PC-3 (cell line): Measurements from ENCODE around the gene BEND3. TPM values are rescaled to one million over a fixed set of nuclear protein-coding genes. Genes with fewer than 3 reads are reported as not detected.

Experiments
- ATAC-seq: fragments of 200-7000 bp; cut with Tn5 transposase; 2 replicates; pipeline ENCODE4 v1.9.1; 2020; ENCODE audit warnings: mild to moderate bottlenecking, moderate library complexity
- BruUV-seq: library from RNA; stranded (reverse); fragments of 400-500 nt; replicated peaks from 2 replicates; lab custom pipeline; 2021; lab: Mats Ljungman, UMichigan
- CTCF ChIA-PET: fragments of 300-600 bp; sonication (Branson Sonifier 250); formaldehyde crosslinking; loops from one replicate; lab custom pipeline; 2022; ENCODE audit warnings: antibody characterized with exemption; lab: Charles Lee
- POLR2A ChIA-PET: fragments of 300-600 bp; sonication (Branson Sonifier 250); formaldehyde crosslinking; loops from one replicate; lab custom pipeline; 2022; ENCODE audit warnings: antibody characterized with exemption; ENCODE audit not compliant: unreplicated experiment; lab: Charles Lee
- DNase-seq: peaks from one replicate; pipeline ENCODE4 v3.0.0-alpha.2; 2015
- H2AFZ ChIP-seq: fragments of 300-600 bp; sonication (generic); 2 replicates; pipeline ENCODE4 v1.6.0; 2016; ENCODE audit warnings: antibody characterized with exemption, low read length
- H3F3A ChIP-seq: fragments of 300-600 bp; sonication (generic); one replicate; pipeline ENCODE4 v1.6.0; 2017; ENCODE audit warnings: antibody characterized with exemption, low read length, control low read depth, mild to moderate bottlenecking; ENCODE audit not compliant: unreplicated experiment
- H3K27ac ChIP-seq: fragments of 300-600 bp; sonication (generic); 2 replicates; pipeline ENCODE4 v1.5.1; 2016; ENCODE audit warnings: mild to moderate bottlenecking, low read length
- H3K27me3 ChIP-seq: fragments of 300-600 bp; sonication (generic); 2 replicates; pipeline ENCODE4 v1.6.1; 2016; ENCODE audit warnings: low read length, mixed read lengths
- H3K36me3 ChIP-seq: fragments of 300-600 bp; sonication (generic); 2 replicates; pipeline ENCODE4 v1.6.1; 2016; ENCODE audit warnings: low read depth, mixed run types, low read length, mixed read lengths
- H3K4me1 ChIP-seq: fragments of 300-600 bp; sonication (generic); 2 replicates; pipeline ENCODE4 v1.5.1; 2016; ENCODE audit warnings: low read length; ENCODE audit not compliant: insufficient read depth
- H3K4me2 ChIP-seq: fragments of 300-600 bp; sonication (generic); 2 replicates; pipeline ENCODE4 v1.6.0; 2016; ENCODE audit warnings: low read length
- H3K4me3 ChIP-seq: fragments of 300-600 bp; sonication (generic); 2 replicates; pipeline ENCODE4 v1.5.1; 2016; ENCODE audit warnings: mild to moderate bottlenecking, low read length, mixed read lengths
- H3K79me2 ChIP-seq: fragments of 300-600 bp; sonication (generic); 2 replicates; pipeline ENCODE4 v1.6.1; 2017; ENCODE audit warnings: low read length, mixed read lengths
- H3K9ac ChIP-seq: fragments of 300-600 bp; sonication (generic); 2 replicates; pipeline ENCODE4 v1.6.0; 2016; ENCODE audit warnings: mild to moderate bottlenecking, low read length
- H3K9me2 ChIP-seq: fragments of 300-600 bp; sonication (generic); replicated peaks from 2 replicates; pipeline ENCODE4 v1.6.1; 2016; ENCODE audit warnings: mixed run types, low read length, mixed read lengths
- H3K9me3 ChIP-seq: fragments of 300-600 bp; sonication (generic); 2 replicates; pipeline ENCODE4 v1.6.1; 2016; ENCODE audit warnings: low read length, mixed read lengths
- H4K20me1 ChIP-seq: fragments of 300-600 bp; sonication (generic); 2 replicates; pipeline ENCODE4 v1.6.1; 2016; ENCODE audit warnings: low read length, mixed read lengths
- CTCF ChIP-seq: fragments of 300-600 bp; sonication (generic); conservative IDR thresholded peaks from 2 replicates; pipeline ENCODE4 v1.5.1; 2017; ENCODE audit warnings: antibody characterized with exemption, low read depth, mild to moderate bottlenecking, low read length
- EZH2 ChIP-seq: fragments of 300-600 bp; sonication (generic); IDR thresholded peaks from one replicate; pipeline ENCODE4 v1.6.1; 2017; ENCODE audit warnings: antibody characterized with exemption, mild to moderate bottlenecking, low read length; ENCODE audit not compliant: unreplicated experiment
- EZH2phosphoT487 ChIP-seq: fragments of 300-600 bp; sonication (generic); IDR thresholded peaks from 2 replicates; pipeline ENCODE4 v1.6.1; 2018; ENCODE audit warnings: mild to moderate bottlenecking, antibody characterized with exemption, low read length, borderline replicate concordance
- intact Hi-C: fragments of 100-400 bp; cut with micrococcal nuclease; formaldehyde crosslinking; loops from 2 replicates; pipeline ENCODE4 v1.9.0; 2023
- total RNA-seq: library from RNA; depleted of rRNA; stranded (reverse); fragments of >200 nt; gene quantifications from 2 replicates; pipeline ENCODE4 v1.2.3, GENCODE V29; 2014

The BEND3 gene
- total RNA-seq, 1 experiment from 2014 or later, result 4.5 TPM

GRCh38 chr6:107116931-107117330, 1.6 kb upstream of the BEND3 start:
- CTCF ChIA-PET, result no interaction called here

DNA sequence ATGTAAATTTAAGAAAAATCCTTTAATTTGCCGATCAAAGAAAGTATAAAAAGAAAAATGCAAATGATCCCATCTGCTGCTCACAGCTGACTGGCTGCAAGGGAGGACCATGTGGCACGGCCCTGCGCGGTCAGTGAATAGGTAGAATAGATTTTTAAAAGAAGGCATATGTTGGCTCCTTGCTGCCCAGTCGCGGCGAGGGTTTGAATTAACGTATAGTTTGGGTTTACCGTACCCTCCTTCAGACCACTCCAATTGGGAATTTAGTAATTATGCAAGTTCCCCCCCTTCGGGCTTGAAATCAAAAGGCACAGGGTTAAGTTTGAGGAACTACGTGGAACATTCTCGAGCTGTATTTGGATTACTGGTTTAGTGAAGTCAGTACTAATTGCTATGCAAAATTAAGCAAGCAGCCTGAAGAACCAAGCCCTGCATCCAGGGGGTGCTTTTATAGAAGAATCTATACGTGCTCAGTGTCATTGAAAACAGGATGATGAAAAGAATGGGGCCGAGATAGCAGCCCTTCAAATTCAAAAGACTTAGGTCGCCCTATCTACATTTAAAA, 1.1 kb upstream of the BEND3 start:
- intact Hi-C loops, result loop anchor here (10.0 kb wide), 1 partner anchor 782 kb away; no protein-coding TSS in a partner anchor
- peak; percentile 52 for ATAC-seq
- Histone ChIP-seq H3K4me3 (peak overlapping the region; percentile 73), H3K27ac (no peak overlapping the region), H3F3A (no peaks in the 10 kb centered on the region), H3K79me2 (peaks cover 11% of the 10 kb centered on the region; the same call in 1 of the 2 replicates), H3K9me2 (no peaks in the 10 kb centered on the region), H4K20me1 (no peaks in the 10 kb centered on the region), H3K4me1 (peaks cover 7% of the 10 kb centered on the region), H3K9ac (peak overlapping the region; percentile 77; the same call in 1 of the 2 replicates), H2AFZ (peak overlapping the region; percentile 87), H3K36me3 (no peaks in the 10 kb centered on the region), H3K27me3 (no peaks in the 10 kb centered on the region), H3K4me2 (peak overlapping the region; percentile 89), H3K9me3 (no peaks in the 10 kb centered on the region)
- no TSS peak for BruUV-seq
- CTCF ChIA-PET, result no interaction called here
- POLR2A ChIA-PET, result interaction anchor here (1.2 kb wide), 1 partner anchor 343 kb away, joined by 5 read pairs; the partner anchor contains the start of gene PDSS2
- DNase-seq, result peak; percentile 23
- TF ChIP-seq CTCF, result no peak
- TF ChIP-seq EZH2, result no peak
- no peak for TF ChIP-seq EZH2phosphoT487

More at GRCh38 chr6:107116931-107117330, 1.6 kb upstream of the BEND3 start:
- Histone ChIP-seq H3K9me2 (no peaks in the 10 kb centered on the region), H3F3A (no peaks in the 10 kb centered on the region), H3K4me2 (peak overlapping the region; percentile 89; the same call in 1 of the 2 replicates), H3K27ac (no peak overlapping the region), H3K79me2 (peaks cover 11% of the 10 kb centered on the region; the same call in 1 of the 2 replicates), H3K4me1 (peaks cover 7% of the 10 kb centered on the region), H2AFZ (peak overlapping the region; percentile 87), H3K9ac (no peak overlapping the region), H3K27me3 (no peaks in the 10 kb centered on the region), H3K9me3 (no peaks in the 10 kb centered on the region), H4K20me1 (no peaks in the 10 kb centered on the region), H3K4me3 (no peak overlapping the region), H3K36me3 (no peaks in the 10 kb centered on the region)
- intact Hi-C loops, result loop anchor here (10.0 kb wide), 1 partner anchor 782 kb away; no protein-coding TSS in a partner anchor
- TF ChIP-seq EZH2 (no peak), EZH2phosphoT487 (no peak), CTCF (no peak)
- BruUV-seq, result no TSS peak
- ATAC-seq (no peak), DNase-seq (no peak)
- POLR2A ChIA-PET, result no interaction called here
